ENCODE results near the gene TNS1.

GRCh38 chr2:218028562-218029348 lies 26.0 kb upstream of the TNS1 start:
- TF ChIP-seq MAX (IDR thresholded peaks at IDR 0.05; ENCODE audit: low read depth), result no peak
- TF ChIP-seq CTCF (IDR thresholded peaks at IDR 0.05), result no peak
- TF ChIP-seq RCOR1 (IDR thresholded peaks at IDR 0.05; ENCODE audit: low read length), result no peak
- no peak for TF ChIP-seq POLR2AphosphoS5 (IDR thresholded peaks at IDR 0.05; ENCODE audit: low read depth, low read length)
- no peak for TF ChIP-seq RFX5 (IDR thresholded peaks at IDR 0.05; ENCODE audit: low read length)
- no peak for TF ChIP-seq FOSL2 (IDR thresholded peaks at IDR 0.05; ENCODE audit: borderline replicate concordance, low read depth)
